Activated CD4-positive, alpha-beta memory T cell treated with anti-CD3 and anti-CD28 coated beads, Interleukin-2, amount 10 ng/mL, durations not matched to agents 7 days and 5 days (primary cell): ENCODE measurements around the gene ZSWIM1. TPM values are rescaled to one million over a fixed set of nuclear protein-coding genes. Genes with fewer than 3 reads are reported as not detected.

ENCODE experiments used
- CTCF ChIA-PET: fragments of 350-600 bp; sonication (Branson Sonifier 250); formaldehyde crosslinking; loops from one replicate; lab custom pipeline; 2021; ENCODE audit warnings: antibody characterized with exemption, inconsistent platforms; lab: Charles Lee
- POLR2A ChIA-PET: fragments of 350-600 bp; sonication (Branson Sonifier 250); formaldehyde crosslinking; loops from one replicate; lab custom pipeline; 2021; ENCODE audit warnings: antibody characterized with exemption; lab: Charles Lee
- DNase-seq: peaks from one replicate; pipeline ENCODE4 v3.0.0-alpha.2; 2020
- H3K27ac Mint-ChIP-seq: one replicate; pipeline ENCODE4 v1.8.0; 2021; ENCODE audit warnings: mild to moderate bottlenecking, mixed read lengths
- H3K27me3 Mint-ChIP-seq: one replicate; pipeline ENCODE4 v1.8.0; 2021; ENCODE audit warnings: mixed read lengths
- H3K36me3 Mint-ChIP-seq: one replicate; pipeline ENCODE4 v1.8.0; 2021; ENCODE audit warnings: low read depth, mixed read lengths
- H3K4me1 Mint-ChIP-seq: one replicate; pipeline ENCODE4 v1.8.0; 2021; ENCODE audit warnings: mixed read lengths
- H3K4me3 Mint-ChIP-seq: one replicate; pipeline ENCODE4 v1.8.0; 2021; ENCODE audit warnings: mild to moderate bottlenecking, mixed read lengths
- H3K9me3 Mint-ChIP-seq: one replicate; pipeline ENCODE4 v1.8.0; 2021; ENCODE audit warnings: mixed read lengths
- total RNA-seq, 2 experiments: library from RNA; stranded (reverse); gene quantifications; one replicate each; pipeline ENCODE4 v1.2.3, GENCODE V29; 2021

ZSWIM1 gene
- total RNA-seq, 2 experiments from 2014 or later, result 2.7 to 2.9 TPM

DNA sequence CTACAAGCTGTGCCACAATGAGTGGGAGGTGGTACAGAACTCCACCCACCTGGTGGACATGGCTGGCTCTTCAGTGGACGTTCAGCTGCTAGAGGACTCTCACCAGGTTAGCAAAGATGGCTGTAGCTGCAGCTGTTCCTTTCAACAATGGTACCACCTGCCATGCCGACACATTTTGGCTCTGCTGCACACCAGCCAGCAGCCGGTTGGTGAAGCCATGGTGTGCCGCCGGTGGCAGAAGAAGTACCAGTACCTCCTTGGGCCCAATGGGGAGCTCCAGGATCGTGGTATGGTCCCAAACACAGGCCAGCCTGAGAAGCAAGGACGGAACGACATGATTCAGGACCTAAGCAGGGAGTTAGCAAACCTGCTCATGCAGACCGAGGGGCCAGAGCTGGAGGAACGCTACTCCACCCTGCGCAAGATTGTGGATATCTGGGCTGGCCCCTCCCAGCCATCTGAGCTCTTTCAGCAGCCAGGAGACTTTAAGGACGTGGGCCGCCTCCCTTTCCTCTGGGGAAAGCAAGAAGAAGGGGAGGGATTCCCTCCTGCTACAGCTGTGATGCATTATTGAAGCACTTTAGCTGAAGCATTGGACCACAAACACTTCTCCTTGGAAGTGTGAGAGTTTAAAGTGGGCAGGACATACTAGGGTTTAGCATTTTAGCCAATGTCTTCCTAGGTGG, 2.8 kb upstream of the ZSWIM1 start:
- POLR2A ChIA-PET, result no interaction called here
- Mint-ChIP-seq H3K9me3 (no peaks in the 10 kb centered on the region), H3K4me3 (no peak overlapping the region), H3K4me1 (peaks cover 19% of the 10 kb centered on the region), H3K27me3 (peaks cover 10% of the 10 kb centered on the region), H3K36me3 (peaks cover 14% of the 10 kb centered on the region), H3K27ac (no peak overlapping the region)
- CTCF ChIA-PET, result no interaction called here
- no peak for DNase-seq

GRCh38 chr20:45882469-45883099, 1.6 kb downstream of the ZSWIM1 start:
- DNase-seq, result no peak
- H3K4me3 Mint-ChIP-seq, result peak overlapping the region; percentile 22
- ChIA-PET POLR2A (interaction anchor here (0.7 to 3.5 kb wide), 8 partner anchors 9 to 206 kb away, joined by 3 to 36 read pairs (median 10); partner anchors contain the start of genes ACOT8, CTSA, NEURL2 and PCIF1), CTCF (interaction anchor here (1.2 to 2.7 kb wide), 3 partner anchors 8 to 131 kb away, joined by 3 to 10 read pairs (median 4); partner anchors contain the start of genes CTSA and NEURL2)
- peaks cover 16% of the 10 kb centered on the region for H3K36me3 Mint-ChIP-seq
- H3K27ac Mint-ChIP-seq, result no peak overlapping the region
- no peaks in the 10 kb centered on the region for H3K9me3 Mint-ChIP-seq
- H3K27me3 Mint-ChIP-seq, result peaks cover 13% of the 10 kb centered on the region
- H3K4me1 Mint-ChIP-seq, result peaks cover 43% of the 10 kb centered on the region

GRCh38 chr20:45883100-45883469, 2.1 kb downstream of the ZSWIM1 start:
- CTCF ChIA-PET, result interaction anchor here (1.2 to 2.7 kb wide), 2 partner anchors 7 to 130 kb away, joined by 3 to 10 read pairs; partner anchors contain the start of genes CTSA and NEURL2
- Mint-ChIP-seq H3K4me3 (no peak overlapping the region), H3K36me3 (peaks cover 16% of the 10 kb centered on the region), H3K27me3 (peaks cover 13% of the 10 kb centered on the region), H3K4me1 (peaks cover 43% of the 10 kb centered on the region), H3K9me3 (no peaks in the 10 kb centered on the region), H3K27ac (no peak overlapping the region)
- POLR2A ChIA-PET, result interaction anchor here (0.7 to 3.5 kb wide), 7 partner anchors 9 to 205 kb away, joined by 3 to 36 read pairs (median 8); partner anchors contain the start of genes ACOT8, CTSA, NEURL2 and PCIF1
- DNase-seq, result no peak

DNA sequence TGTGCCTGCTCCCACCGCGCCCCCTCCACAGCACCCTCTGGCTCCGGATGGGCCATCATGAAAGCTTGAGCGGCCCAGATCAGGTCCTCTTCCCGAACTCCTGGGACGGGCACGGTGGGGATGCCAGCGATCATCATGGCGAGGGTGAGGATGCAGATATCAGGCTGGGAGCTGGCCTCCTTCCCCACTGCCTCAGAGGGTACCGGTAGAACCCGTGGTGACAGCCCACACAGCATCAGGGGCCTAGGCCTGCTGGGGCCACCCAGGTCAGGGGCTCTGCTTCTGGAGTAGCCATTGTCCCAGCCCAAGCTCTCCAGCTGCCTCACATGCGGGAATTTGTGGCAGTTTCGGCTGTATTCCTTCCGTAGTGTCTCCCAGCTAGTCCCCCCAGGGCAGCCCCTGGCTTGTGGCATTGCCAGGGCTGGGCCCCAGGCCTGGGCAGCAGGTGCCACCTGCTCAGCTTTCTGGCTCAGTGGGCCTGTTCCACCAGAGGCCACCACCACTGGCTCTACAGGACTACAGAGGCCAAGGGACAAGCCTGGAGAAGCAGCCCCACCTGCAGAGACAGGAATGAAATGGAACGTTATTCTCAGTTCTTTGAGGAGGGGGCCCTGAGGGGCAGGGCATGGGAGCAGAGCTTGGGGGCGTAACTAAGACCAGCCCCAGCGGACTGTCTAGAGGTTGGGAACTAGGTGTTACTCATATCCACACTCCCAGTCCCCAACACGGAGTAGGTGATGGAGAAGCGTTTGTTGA, 5.7 kb downstream of the ZSWIM1 start:
- Mint-ChIP-seq H3K9me3 (no peaks in the 10 kb centered on the region), H3K4me3 (no peak overlapping the region), H3K36me3 (peaks cover 18% of the 10 kb centered on the region), H3K27me3 (peaks cover 14% of the 10 kb centered on the region), H3K27ac (no peak overlapping the region), H3K4me1 (peaks cover 46% of the 10 kb centered on the region)
- ChIA-PET POLR2A (no interaction called here), CTCF (no interaction called here)
- DNase-seq, result no peak

- Mint-ChIP-seq H3K36me3 (peaks cover 18% of the 10 kb centered on the region), H3K27me3 (peaks cover 11% of the 10 kb centered on the region), H3K4me1 (peaks cover 47% of the 10 kb centered on the region), H3K4me3 (no peak within 1 kb of the TSS), H3K9me3 (no peaks in the 10 kb centered on the region), H3K27ac (no peak within 1 kb of the TSS)
- ChIA-PET CTCF (no interaction called here), POLR2A (no interaction called here)
- DNase-seq, result no peak
Observed at GRCh38 chr20:45887346-45887715, 6.3 kb downstream of the ZSWIM1 start, which contains the start of gene SPATA25. Gene SPATA25, minus strand, starts transcription at chr20:45887622. Its CDS starts 32 bp downstream, at chr20:45887590.

DNA sequence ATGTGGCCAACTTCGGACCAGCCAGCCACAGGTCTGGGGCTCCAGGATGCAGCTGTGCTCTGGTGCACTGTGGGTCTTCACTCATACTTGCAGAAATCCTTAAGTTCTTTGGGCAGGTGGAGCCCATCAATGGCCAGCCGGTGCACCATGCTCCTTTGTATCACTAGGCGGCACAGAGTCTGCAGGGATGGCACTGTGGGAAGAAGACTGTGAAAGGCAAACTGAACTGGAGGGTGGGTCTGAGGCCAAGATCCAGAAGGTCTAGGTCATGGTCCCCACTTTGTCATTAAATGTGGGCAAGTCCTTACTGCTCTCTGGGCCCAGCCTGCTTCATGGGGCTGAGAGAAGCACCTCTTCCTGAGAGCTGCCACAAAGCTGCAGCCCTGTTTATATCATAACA, 7.7 kb downstream of the ZSWIM1 start:
- DNase-seq, result no peak
- POLR2A ChIA-PET, result interaction anchor here (1.3 to 5.4 kb wide), 2 partner anchors 45 to 67 kb away, joined by 4 to 42 read pairs; partner anchors contain the start of gene PCIF1

GRCh38 chr20:45890077-45890984, 9.3 kb downstream of the ZSWIM1 start:
- peak; percentile 41 for DNase-seq
- Mint-ChIP-seq H3K4me1 (peaks cover 39% of the 10 kb centered on the region), H3K36me3 (peaks cover 9% of the 10 kb centered on the region), H3K27me3 (peaks cover 5% of the 10 kb centered on the region), H3K4me3 (peak overlapping the region; percentile 88), H3K27ac (no peak overlapping the region), H3K9me3 (no peaks in the 10 kb centered on the region)
- CTCF ChIA-PET, result interaction anchor here (1.1 to 4.0 kb wide), 7 partner anchors 9 to 119 kb away, joined by 3 to 19 read pairs (median 4); partner anchors contain the start of gene ZSWIM1
- POLR2A ChIA-PET, result interaction anchor here (0.6 to 5.4 kb wide), 11 partner anchors 8 to 98 kb away, joined by 3 to 42 read pairs (median 6); partner anchors contain the start of genes ACOT8, DNTTIP1, PCIF1 and SNX21

More for the DNA sequence above, 7.7 kb downstream of the ZSWIM1 start:
- H3K27ac Mint-ChIP-seq, result no peak overlapping the region
- H3K27me3 Mint-ChIP-seq, result peaks cover 5% of the 10 kb centered on the region
- peaks cover 5% of the 10 kb centered on the region for H3K36me3 Mint-ChIP-seq
- H3K4me1 Mint-ChIP-seq, result peaks cover 49% of the 10 kb centered on the region
- H3K4me3 Mint-ChIP-seq, result no peak overlapping the region
- H3K9me3 Mint-ChIP-seq, result no peaks in the 10 kb centered on the region
- CTCF ChIA-PET, result interaction anchor here (1.1 to 1.6 kb wide), 2 partner anchors 89 to 118 kb away, joined by 3 to 4 read pairs; no protein-coding TSS in a partner anchor

GRCh38 chr20:45890985-45891983, 10.3 kb downstream of the ZSWIM1 start, which contains the start of the genes CTSA and NEURL2:
Gene CTSA, plus strand, starts transcription at chr20:45891335. Its CDS starts 234 bp downstream, at chr20:45891569.
Gene NEURL2, minus strand, starts transcription at chr20:45891208. Its CDS starts 217 bp downstream, at chr20:45890991.
- peak within 1 kb of the TSS; percentile 40 for H3K27ac Mint-ChIP-seq
- no peaks in the 10 kb centered on the region for H3K9me3 Mint-ChIP-seq
- ChIA-PET CTCF (interaction anchor here (1.1 to 4.0 kb wide), 4 partner anchors 9 to 92 kb away, joined by 3 to 19 read pairs (median 8); partner anchors contain the start of gene ZSWIM1), POLR2A (interaction anchor here (0.6 to 5.4 kb wide), 9 partner anchors 9 to 99 kb away, joined by 3 to 42 read pairs (median 6); partner anchors contain the start of genes ACOT8, DNTTIP1, PCIF1 and UBE2C)
- H3K27me3 Mint-ChIP-seq, result peaks cover 5% of the 10 kb centered on the region
- H3K4me3 Mint-ChIP-seq, result peak within 1 kb of the TSS; percentile 88
- H3K4me1 Mint-ChIP-seq, result peaks cover 36% of the 10 kb centered on the region
- peaks cover 9% of the 10 kb centered on the region for H3K36me3 Mint-ChIP-seq
- DNase-seq, result peak; percentile 87

DNA sequence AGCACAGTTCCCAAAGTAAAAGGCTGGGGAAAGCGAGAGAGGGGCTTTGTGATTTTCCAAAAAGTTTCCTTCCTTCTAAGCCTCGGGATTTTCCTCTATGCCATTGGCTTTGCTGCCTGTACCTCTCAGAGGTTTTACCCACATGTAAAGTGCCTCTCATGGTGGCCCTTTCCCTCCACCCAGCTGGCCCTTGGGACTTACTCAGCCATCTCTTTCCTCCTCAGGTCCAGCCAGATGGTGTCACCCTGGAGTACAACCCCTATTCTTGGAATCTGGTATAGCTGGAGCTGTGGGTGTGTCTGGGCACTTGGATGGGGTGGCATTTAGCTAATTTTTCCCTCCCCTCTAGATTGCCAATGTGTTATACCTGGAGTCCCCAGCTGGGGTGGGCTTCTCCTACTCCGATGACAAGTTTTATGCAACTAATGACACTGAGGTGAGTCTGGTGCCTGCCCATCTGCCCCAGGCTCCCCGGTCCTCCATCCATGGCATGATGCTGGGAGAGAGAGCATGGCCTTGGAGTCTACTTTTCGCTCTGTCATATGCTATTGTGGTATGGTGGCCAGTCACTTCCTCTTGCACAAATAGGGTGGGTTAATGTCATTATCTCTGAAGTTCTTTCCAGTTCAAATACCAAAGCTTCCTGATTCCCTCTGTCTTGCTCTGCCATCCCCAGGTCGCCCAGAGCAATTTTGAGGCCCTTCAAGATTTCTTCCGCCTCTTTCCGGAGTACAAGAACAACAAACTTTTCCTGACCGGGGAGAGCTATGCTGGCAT, 11.2 kb downstream of the ZSWIM1 start:
- no peaks in the 10 kb centered on the region for H3K9me3 Mint-ChIP-seq
- H3K4me3 Mint-ChIP-seq, result peak overlapping the region; percentile 88
- DNase-seq, result no peak
- peaks cover 5% of the 10 kb centered on the region for H3K27me3 Mint-ChIP-seq
- H3K36me3 Mint-ChIP-seq, result peaks cover 9% of the 10 kb centered on the region
- POLR2A ChIA-PET, result interaction anchor here (1.2 to 5.4 kb wide), 7 partner anchors 7 to 100 kb away, joined by 3 to 42 read pairs (median 6); partner anchors contain the start of genes DNTTIP1, PCIF1, UBE2C and WFDC3
- peak overlapping the region; percentile 40 for H3K27ac Mint-ChIP-seq
- CTCF ChIA-PET, result interaction anchor here (1.5 to 4.0 kb wide), 3 partner anchors 11 to 93 kb away, joined by 3 to 19 read pairs (median 7); partner anchors contain the start of gene ZSWIM1
- peaks cover 33% of the 10 kb centered on the region for H3K4me1 Mint-ChIP-seq
